Measurements from ENCODE around the gene HEPH.
"Not testable (repeated sequence)": the region's sequence is repeated elsewhere in the genome, so short reads cannot be mapped to it uniquely, and the experiment has no call there.

The HEPH gene

GRCh38 chrX:66163849-66164411 lies at the start of gene HEPH:
HEPH (plus strand) TSS chrX:66164247; CDS start chrX:66170571, 6,324 bp downstream.
- DNase-seq = no peak

GRCh38 chrX:66118722-66119121 lies 45.3 kb upstream of the HEPH start:
- DNase-seq = not testable (repeated sequence)

- DNase-seq = not testable (repeated sequence)
These were observed 42.7 kb upstream of the HEPH start for GRCh38 chrX:66121354-66121753.

- no peak for DNase-seq
These were observed 37.4 kb upstream of the HEPH start for GRCh38 chrX:66126662-66127061.

GRCh38 chrX:66130469-66130868 lies 33.6 kb upstream of the HEPH start:
- no peak for DNase-seq

GRCh38 chrX:66135284-66135683 lies 28.8 kb upstream of the HEPH start:
- not testable (repeated sequence) for DNase-seq

GRCh38 chrX:66142351-66142750 lies 21.7 kb upstream of the HEPH start:
- no peak for DNase-seq

GRCh38 chrX:66144258-66144657 lies 19.8 kb upstream of the HEPH start:
- no peak for DNase-seq

- no peak for DNase-seq
These were observed 14.5 kb upstream of the HEPH start for GRCh38 chrX:66149519-66149918.

- DNase-seq = no peak
These were observed 13.9 kb upstream of the HEPH start for GRCh38 chrX:66150163-66150562.

GRCh38 chrX:66162331-66162822 lies 1.7 kb upstream of the HEPH start:
- no peak for DNase-seq

GRCh38 chrX:66163447-66163846 lies 600 bp upstream of the HEPH start:
- no peak for DNase-seq

- DNase-seq = no peak
These were observed 423 bp downstream of the HEPH start for GRCh38 chrX:66164470-66164869.

GRCh38 chrX:66164931-66165330 lies 884 bp downstream of the HEPH start:
- DNase-seq = no peak

- no peak for DNase-seq
These were observed 2.6 kb downstream of the HEPH start for GRCh38 chrX:66166671-66167070.

GRCh38 chrX:66167431-66167830 lies 3.4 kb downstream of the HEPH start:
- DNase-seq = no peak

GRCh38 chrX:66176134-66176533 lies 12.1 kb downstream of the HEPH start:
- DNase-seq = no peak

GRCh38 chrX:66191563-66191962 lies 27.5 kb downstream of the HEPH start:
- no peak for DNase-seq

- no peak for DNase-seq
These were observed 29.8 kb downstream of the HEPH start for GRCh38 chrX:66193821-66194220.

GRCh38 chrX:66200050-66200664 lies 36.1 kb downstream of the HEPH start:
- DNase-seq = no peak

- DNase-seq = no peak
These were observed 37.1 kb downstream of the HEPH start for GRCh38 chrX:66200855-66201795.

GRCh38 chrX:66203114-66203513 lies 39.1 kb downstream of the HEPH start:
- no peak for DNase-seq

GRCh38 chrX:66221856-66222255 lies 57.8 kb downstream of the HEPH start:
- no peak for DNase-seq

GRCh38 chrX:66232296-66232695 lies 68.2 kb downstream of the HEPH start:
- no peak for DNase-seq
